ENCODE data around the gene RNF14. TPM values are rescaled to one million over a fixed set of nuclear protein-coding genes. Genes with fewer than 3 reads are reported as not detected.

Gene RNF14
- total and polyA plus RNA-seq, 9 of the 15 experiments (the other 6 are each of a cell fraction or from before 2014, with no cell fraction given): 36.3 to 140 (median 75.1) TPM

DNA sequence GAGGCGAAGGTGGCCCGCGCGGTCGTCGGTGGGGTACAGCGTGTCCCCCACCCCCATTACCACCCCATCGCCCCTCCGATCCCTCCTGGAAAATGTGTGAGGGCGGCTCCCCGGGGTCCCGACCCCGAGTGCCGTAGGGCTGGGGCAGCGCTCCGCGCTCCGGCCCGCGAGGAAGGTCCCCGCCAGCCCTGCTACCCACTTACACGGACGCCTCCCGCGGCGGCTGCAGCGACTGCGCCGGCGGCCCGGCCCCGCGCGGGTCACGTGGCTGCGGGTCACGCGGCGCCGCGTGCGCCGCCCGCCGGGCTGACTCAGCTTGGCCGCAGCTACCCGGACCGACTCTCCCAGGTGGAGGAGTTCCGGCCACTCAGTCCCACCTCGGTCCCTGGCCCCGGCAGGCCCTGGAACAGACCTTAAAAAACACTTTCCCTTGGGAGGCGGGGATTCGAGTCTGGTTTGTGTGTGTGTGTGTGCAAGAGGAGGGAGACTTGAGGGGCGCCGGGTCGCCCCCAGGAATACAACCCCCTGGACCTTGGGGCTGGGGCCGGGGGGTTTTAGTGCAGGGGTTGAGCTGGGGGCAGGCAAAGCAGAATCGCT, 44.0 kb downstream of the RNF14 start, which contains the start of gene GNPDA1 (continued):
- peak; percentile 97 for TF ChIP-seq MYC (IDR thresholded peaks at IDR 0.05; ENCODE audit: low read depth, low read length)
- no peak for TF ChIP-seq MYC (CRISPR knock-in tag; IDR thresholded peaks at IDR 0.05; ENCODE audit: borderline replicate concordance, low read depth)
- peak; percentile 18; the same call in 1 of the 2 replicates for TF ChIP-seq CBFA2T2 (conservative IDR thresholded peaks at IDR 0.05)
- peak; percentile 79 for TF ChIP-seq USF1 (CRISPR knock-in tag; IDR thresholded peaks at IDR 0.05)
- TF ChIP-seq XRCC4 (IDR thresholded peaks at IDR 0.05; ENCODE audit: extremely low read depth, insufficient read depth, insufficient read length): no peak
- TF ChIP-seq, protein P1, sequence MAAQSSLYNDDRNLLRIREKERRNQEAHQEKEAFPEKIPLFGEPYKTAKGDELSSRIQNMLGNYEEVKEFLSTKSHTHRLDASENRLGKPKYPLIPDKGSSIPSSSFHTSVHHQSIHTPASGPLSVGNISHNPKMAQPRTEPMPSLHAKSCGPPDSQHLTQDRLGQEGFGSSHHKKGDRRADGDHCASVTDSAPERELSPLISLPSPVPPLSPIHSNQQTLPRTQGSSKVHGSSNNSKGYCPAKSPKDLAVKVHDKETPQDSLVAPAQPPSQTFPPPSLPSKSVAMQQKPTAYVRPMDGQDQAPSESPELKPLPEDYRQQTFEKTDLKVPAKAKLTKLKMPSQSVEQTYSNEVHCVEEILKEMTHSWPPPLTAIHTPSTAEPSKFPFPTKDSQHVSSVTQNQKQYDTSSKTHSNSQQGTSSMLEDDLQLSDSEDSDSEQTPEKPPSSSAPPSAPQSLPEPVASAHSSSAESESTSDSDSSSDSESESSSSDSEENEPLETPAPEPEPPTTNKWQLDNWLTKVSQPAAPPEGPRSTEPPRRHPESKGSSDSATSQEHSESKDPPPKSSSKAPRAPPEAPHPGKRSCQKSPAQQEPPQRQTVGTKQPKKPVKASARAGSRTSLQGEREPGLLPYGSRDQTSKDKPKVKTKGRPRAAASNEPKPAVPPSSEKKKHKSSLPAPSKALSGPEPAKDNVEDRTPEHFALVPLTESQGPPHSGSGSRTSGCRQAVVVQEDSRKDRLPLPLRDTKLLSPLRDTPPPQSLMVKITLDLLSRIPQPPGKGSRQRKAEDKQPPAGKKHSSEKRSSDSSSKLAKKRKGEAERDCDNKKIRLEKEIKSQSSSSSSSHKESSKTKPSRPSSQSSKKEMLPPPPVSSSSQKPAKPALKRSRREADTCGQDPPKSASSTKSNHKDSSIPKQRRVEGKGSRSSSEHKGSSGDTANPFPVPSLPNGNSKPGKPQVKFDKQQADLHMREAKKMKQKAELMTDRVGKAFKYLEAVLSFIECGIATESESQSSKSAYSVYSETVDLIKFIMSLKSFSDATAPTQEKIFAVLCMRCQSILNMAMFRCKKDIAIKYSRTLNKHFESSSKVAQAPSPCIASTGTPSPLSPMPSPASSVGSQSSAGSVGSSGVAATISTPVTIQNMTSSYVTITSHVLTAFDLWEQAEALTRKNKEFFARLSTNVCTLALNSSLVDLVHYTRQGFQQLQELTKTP (IDR thresholded peaks at IDR 0.05; ENCODE audit: low read depth in 1 of 2, partially characterized antibody in 2 of 2): no peak
- TF ChIP-seq, protein P2, sequence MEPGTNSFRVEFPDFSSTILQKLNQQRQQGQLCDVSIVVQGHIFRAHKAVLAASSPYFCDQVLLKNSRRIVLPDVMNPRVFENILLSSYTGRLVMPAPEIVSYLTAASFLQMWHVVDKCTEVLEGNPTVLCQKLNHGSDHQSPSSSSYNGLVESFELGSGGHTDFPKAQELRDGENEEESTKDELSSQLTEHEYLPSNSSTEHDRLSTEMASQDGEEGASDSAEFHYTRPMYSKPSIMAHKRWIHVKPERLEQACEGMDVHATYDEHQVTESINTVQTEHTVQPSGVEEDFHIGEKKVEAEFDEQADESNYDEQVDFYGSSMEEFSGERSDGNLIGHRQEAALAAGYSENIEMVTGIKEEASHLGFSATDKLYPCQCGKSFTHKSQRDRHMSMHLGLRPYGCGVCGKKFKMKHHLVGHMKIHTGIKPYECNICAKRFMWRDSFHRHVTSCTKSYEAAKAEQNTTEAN (CRISPR knock-in tag; IDR thresholded peaks at IDR 0.05): no peak
- no peak for TF ChIP-seq ZNF717 (CRISPR knock-in tag; IDR thresholded peaks at IDR 0.05)
- 0 out of 2 replicates have a peak, but pooled peaks have one; percentile 57 for TF ChIP-seq ZKSCAN8 (CRISPR knock-in tag; IDR thresholded peaks at IDR 0.05)
- peak; percentile 53; the same call in 1 of the 2 replicates for TF ChIP-seq ARID1B (IDR thresholded peaks at IDR 0.05)
- TF ChIP-seq ZNF445 (CRISPR knock-in tag; IDR thresholded peaks at IDR 0.05; ENCODE audit: low read depth): no peak
- TF ChIP-seq PTBP1 (IDR thresholded peaks at IDR 0.05; ENCODE audit: low read depth, low read length): no peak
- TF ChIP-seq NR0B1 (IDR thresholded peaks at IDR 0.05; ENCODE audit: partially characterized antibody): no peak
- TF ChIP-seq ATF6 (CRISPR knock-in tag; IDR thresholded peaks at IDR 0.05): no peak
- no peak for TF ChIP-seq FOXJ2 (tag; IDR thresholded peaks at IDR 0.05)
- no peak for TF ChIP-seq POLR2AphosphoS2 (IDR thresholded peaks at IDR 0.05; ENCODE audit: low read length)
- TF ChIP-seq, protein P3, sequence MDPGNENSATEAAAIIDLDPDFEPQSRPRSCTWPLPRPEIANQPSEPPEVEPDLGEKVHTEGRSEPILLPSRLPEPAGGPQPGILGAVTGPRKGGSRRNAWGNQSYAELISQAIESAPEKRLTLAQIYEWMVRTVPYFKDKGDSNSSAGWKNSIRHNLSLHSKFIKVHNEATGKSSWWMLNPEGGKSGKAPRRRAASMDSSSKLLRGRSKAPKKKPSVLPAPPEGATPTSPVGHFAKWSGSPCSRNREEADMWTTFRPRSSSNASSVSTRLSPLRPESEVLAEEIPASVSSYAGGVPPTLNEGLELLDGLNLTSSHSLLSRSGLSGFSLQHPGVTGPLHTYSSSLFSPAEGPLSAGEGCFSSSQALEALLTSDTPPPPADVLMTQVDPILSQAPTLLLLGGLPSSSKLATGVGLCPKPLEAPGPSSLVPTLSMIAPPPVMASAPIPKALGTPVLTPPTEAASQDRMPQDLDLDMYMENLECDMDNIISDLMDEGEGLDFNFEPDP (CRISPR knock-in tag; IDR thresholded peaks at IDR 0.05): no peak

Measured in K562 (cell line).